HG03439 (cell line): Measurements from ENCODE around the gene ASNSD1.
A peak's percentile ranks its signal among the peaks of the same experiment; 100 is the strongest.
"Not testable (repeated sequence)": the region's sequence is repeated elsewhere in the genome, so short reads cannot be mapped to it uniquely, and the experiment has no call there.

Experiments used
- ATAC-seq: cut with Tn5 transposase; IDR thresholded peaks from one replicate; pipeline ENCODE4 v1.9.1; 2021; ENCODE audit warnings: mild to moderate bottlenecking, moderate library complexity; ENCODE audit not compliant: unreplicated experiment

Gene ASNSD1

GRCh38 chr2:189684811-189685210 lies 23.6 kb downstream of the ASNSD1 start:
- no peak for ATAC-seq

- ATAC-seq, result no peak
Measured at GRCh38 chr2:189685540-189686229, 24.4 kb downstream of the ASNSD1 start.

GRCh38 chr2:189687796-189688195 lies 26.5 kb downstream of the ASNSD1 start:
- ATAC-seq, result not testable (repeated sequence)

GRCh38 chr2:189696223-189696622 lies 35.0 kb downstream of the ASNSD1 start:
- no peak for ATAC-seq

- ATAC-seq, result peak; percentile 58
Measured at GRCh38 chr2:189698020-189698887, 37.0 kb downstream of the ASNSD1 start.

- no peak for ATAC-seq
Measured at GRCh38 chr2:189700681-189701080, 39.4 kb downstream of the ASNSD1 start.

GRCh38 chr2:189702071-189702470 lies 40.8 kb downstream of the ASNSD1 start:
- ATAC-seq, result no peak

- ATAC-seq, result no peak
Measured at GRCh38 chr2:189709501-189710221, 48.4 kb downstream of the ASNSD1 start.

- not testable (repeated sequence) for ATAC-seq
Measured at GRCh38 chr2:189717593-189717992, 56.3 kb downstream of the ASNSD1 start.

GRCh38 chr2:189719571-189719970 lies 58.3 kb downstream of the ASNSD1 start:
- ATAC-seq, result no peak
